ENCODE measurements around the gene SLC39A11.
"Not testable (repeated sequence)": the region's sequence is repeated elsewhere in the genome, so short reads cannot be mapped to it uniquely, and the experiment has no call there.

The SLC39A11 gene

GRCh38 chr17:72858826-72859495 is 233.5 kb downstream of the SLC39A11 start:
- no peak for DNase-seq

- DNase-seq, result no peak
Observed at GRCh38 chr17:72853440-72854415, 238.8 kb downstream of the SLC39A11 start.

GRCh38 chr17:72852277-72852938 is 240.1 kb downstream of the SLC39A11 start:
- no peak for DNase-seq

GRCh38 chr17:72850410-72851118 is 241.9 kb downstream of the SLC39A11 start:
- no peak for DNase-seq

- no peak for DNase-seq
Observed at GRCh38 chr17:72846399-72846798, 246.1 kb downstream of the SLC39A11 start.

GRCh38 chr17:72843591-72843990 is 248.9 kb downstream of the SLC39A11 start:
- no peak for DNase-seq

GRCh38 chr17:72840019-72840418 is 252.5 kb downstream of the SLC39A11 start:
- no peak for DNase-seq

- no peak for DNase-seq
Observed at GRCh38 chr17:72839131-72839725, 253.3 kb downstream of the SLC39A11 start.

- no peak for DNase-seq
Observed at GRCh38 chr17:72838581-72838980, 253.9 kb downstream of the SLC39A11 start.

- no peak for DNase-seq
Observed at GRCh38 chr17:72838068-72838467, 254.4 kb downstream of the SLC39A11 start.

- DNase-seq, result no peak
Observed at GRCh38 chr17:72837335-72837734, 255.2 kb downstream of the SLC39A11 start.

GRCh38 chr17:72833128-72833765 is 259.2 kb downstream of the SLC39A11 start:
- DNase-seq, result no peak

GRCh38 chr17:72832306-72832705 is 260.2 kb downstream of the SLC39A11 start:
- DNase-seq, result no peak

GRCh38 chr17:72829883-72830282 is 262.6 kb downstream of the SLC39A11 start:
- DNase-seq, result no peak

- no peak for DNase-seq
Observed at GRCh38 chr17:72826602-72827001, 265.9 kb downstream of the SLC39A11 start.

GRCh38 chr17:72826059-72826458 is 266.4 kb downstream of the SLC39A11 start:
- DNase-seq, result not testable (repeated sequence)

- no peak for DNase-seq
Observed at GRCh38 chr17:72825218-72825617, 267.3 kb downstream of the SLC39A11 start.

GRCh38 chr17:72824267-72824666 is 268.2 kb downstream of the SLC39A11 start:
- DNase-seq, result not testable (repeated sequence)

GRCh38 chr17:72822358-72823023 is 270.0 kb downstream of the SLC39A11 start:
- DNase-seq, result no peak

GRCh38 chr17:72816406-72816805 is 276.1 kb downstream of the SLC39A11 start:
- DNase-seq, result no peak

- no peak for DNase-seq
Observed at GRCh38 chr17:72813481-72813880, 279.0 kb downstream of the SLC39A11 start.

Data from activated T-cell treated with anti-CD3 and anti-CD28 coated beads for 4 hours (primary cell).